OCI-LY1 (cell line): ENCODE measurements around the gene TRAK1.
A peak's percentile ranks its signal among the peaks of the same experiment; 100 is the strongest.

ENCODE experiments used
- H2AFZ ChIP-seq: fragments of 200-600 bp; sonication (generic), shearing (Covaris generic); 2 replicates; pipeline ENCODE4 v1.6.0; 2014; ENCODE audit warnings: antibody characterized with exemption, mild to moderate bottlenecking, low read length
- H3F3A ChIP-seq: fragments of 200-600 bp; sonication (generic), shearing (Covaris generic); 2 replicates; pipeline ENCODE4 v1.6.0; 2014; ENCODE audit warnings: mild to moderate bottlenecking, antibody characterized with exemption, low read length, moderate library complexity; ENCODE audit not compliant: insufficient read depth
- H3K27ac ChIP-seq: fragments of 200-600 bp; sonication (generic); 2 replicates; pipeline ENCODE4 v1.5.1; 2014; ENCODE audit warnings: low read length, mixed run types, mild to moderate bottlenecking, low read depth; ENCODE audit not compliant: poor library complexity, severe bottlenecking
- H3K27me3 ChIP-seq: fragments of 200-600 bp; sonication (generic); 2 replicates; pipeline ENCODE4 v1.6.0; 2014; ENCODE audit warnings: antibody characterized with exemption, mild to moderate bottlenecking, low read length, moderate library complexity; ENCODE audit not compliant: insufficient read depth
- H3K36me3 ChIP-seq: fragments of 200-600 bp; sonication (generic); 2 replicates; pipeline ENCODE4 v1.6.1; 2014; ENCODE audit warnings: mild to moderate bottlenecking, antibody characterized with exemption, low read length, moderate library complexity, mixed read lengths; ENCODE audit not compliant: insufficient read depth
- H3K4me1 ChIP-seq: fragments of 200-600 bp; sonication (generic); 2 replicates; pipeline ENCODE4 v1.5.1; 2014; ENCODE audit warnings: mild to moderate bottlenecking, low read length, moderate library complexity; ENCODE audit not compliant: insufficient read depth, severe bottlenecking
- H3K4me2 ChIP-seq: fragments of 200-600 bp; sonication (generic), shearing (Covaris generic); 2 replicates; pipeline ENCODE4 v1.6.1; 2014; ENCODE audit warnings: low read length
- H3K4me3 ChIP-seq: fragments of 200-600 bp; sonication (generic); 2 replicates; pipeline ENCODE4 v1.5.1; 2014; ENCODE audit warnings: low read length, low read depth, mild to moderate bottlenecking, mixed read lengths; ENCODE audit not compliant: poor library complexity, severe bottlenecking
- H3K79me2 ChIP-seq: fragments of 200-600 bp; shearing (Covaris generic); 2 replicates; pipeline ENCODE4 v1.6.1; 2016; ENCODE audit warnings: mixed run types, low read length, mixed read lengths; ENCODE audit not compliant: insufficient read depth
- H3K9ac ChIP-seq: fragments of 200-600 bp; sonication (generic), shearing (Covaris generic); 2 replicates; pipeline ENCODE4 v1.6.1; 2014; ENCODE audit warnings: mild to moderate bottlenecking, low read length, mixed read lengths
- H3K9me2 ChIP-seq: fragments of 200-600 bp; sonication (generic), shearing (Covaris generic); 2 replicates; pipeline ENCODE4 v1.6.1; 2014; ENCODE audit warnings: low read depth, mild to moderate bottlenecking, low read length, mixed read lengths
- H3K9me3 ChIP-seq: fragments of 200-600 bp; shearing (Covaris generic); 2 replicates; pipeline ENCODE4 v1.6.1; 2014; ENCODE audit warnings: low read length, mixed read lengths
- H4K20me1 ChIP-seq: fragments of 200-600 bp; sonication (generic), shearing (Covaris generic); 2 replicates; pipeline ENCODE4 v1.6.0; 2016; ENCODE audit warnings: mild to moderate bottlenecking, low read length; ENCODE audit not compliant: insufficient read depth
- CTCF ChIP-seq: fragments of 200-600 bp; sonication (generic), shearing (Covaris generic); IDR thresholded peaks from 2 replicates; pipeline ENCODE4 v1.5.1; 2017; ENCODE audit warnings: mild to moderate bottlenecking, antibody characterized with exemption, low read length, moderate library complexity, mixed read lengths
- EZH2 ChIP-seq: fragments of 200-600 bp; sonication (generic), shearing (Covaris generic); IDR thresholded peaks from 2 replicates; pipeline ENCODE4 v1.8.0; 2017; ENCODE audit warnings: borderline replicate concordance, mixed run types, mild to moderate bottlenecking, antibody characterized with exemption, low read length, moderate library complexity, mixed read lengths

TRAK1 gene

DNA sequence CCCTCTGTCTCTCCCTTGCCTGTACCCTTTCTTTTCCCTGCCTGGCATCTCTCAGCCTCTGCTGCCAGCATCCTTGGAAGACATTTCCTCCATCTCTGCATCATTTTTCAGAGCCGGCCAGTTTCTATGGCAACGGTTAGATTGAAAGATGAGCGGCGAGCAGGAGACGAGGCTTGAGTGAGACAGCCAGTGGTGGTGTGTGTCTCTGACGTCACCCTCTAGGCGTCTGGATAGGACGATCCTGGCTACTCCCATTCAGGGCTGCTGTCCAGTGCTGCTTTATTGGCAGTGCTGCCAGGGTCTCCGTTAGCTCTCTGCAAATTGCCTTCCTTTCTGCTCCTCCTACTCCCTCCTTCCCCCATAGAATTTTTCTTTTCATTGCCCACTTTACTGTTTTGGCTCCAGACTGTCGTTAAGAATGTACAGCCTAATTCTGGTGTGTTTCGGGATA is 57.9 kb downstream of the TRAK1 start:
- no peaks in the 10 kb centered on the region for H3F3A ChIP-seq
- H3K4me1 ChIP-seq: peaks cover 48% of the 10 kb centered on the region
- H2AFZ ChIP-seq: no peak overlapping the region
- H4K20me1 ChIP-seq: no peaks in the 10 kb centered on the region
- no peaks in the 10 kb centered on the region for H3K9me2 ChIP-seq
- H3K27me3 ChIP-seq: no peaks in the 10 kb centered on the region
- H3K36me3 ChIP-seq: 0 out of 2 replicates have a peak, but pooled peaks cover 4% of the 10 kb centered on the region
- no peak overlapping the region for H3K4me3 ChIP-seq
- H3K4me2 ChIP-seq: peak overlapping the region; percentile 36
- H3K9ac ChIP-seq: no peak overlapping the region
- H3K27ac ChIP-seq: peak overlapping the region; percentile 72
- TF ChIP-seq CTCF (no peak), EZH2 (no peak)
- H3K79me2 ChIP-seq: 0 out of 2 replicates have a peak, but pooled peaks cover 9% of the 10 kb centered on the region
- H3K9me3 ChIP-seq: no peaks in the 10 kb centered on the region

GRCh38 chr3:42149532-42149931 is 58.4 kb downstream of the TRAK1 start:
- H4K20me1 ChIP-seq: no peaks in the 10 kb centered on the region
- H3K36me3 ChIP-seq: 0 out of 2 replicates have a peak, but pooled peaks cover 4% of the 10 kb centered on the region
- H2AFZ ChIP-seq: no peak overlapping the region
- H3K9me3 ChIP-seq: no peaks in the 10 kb centered on the region
- TF ChIP-seq EZH2: no peak
- TF ChIP-seq CTCF: no peak
- H3K79me2 ChIP-seq: 0 out of 2 replicates have a peak, but pooled peaks cover 9% of the 10 kb centered on the region
- H3K4me2 ChIP-seq: no peak overlapping the region
- no peaks in the 10 kb centered on the region for H3K9me2 ChIP-seq
- H3K4me1 ChIP-seq: peaks cover 48% of the 10 kb centered on the region
- H3F3A ChIP-seq: no peaks in the 10 kb centered on the region
- no peak overlapping the region for H3K4me3 ChIP-seq
- no peak overlapping the region for H3K9ac ChIP-seq
- no peak overlapping the region for H3K27ac ChIP-seq
- H3K27me3 ChIP-seq: no peaks in the 10 kb centered on the region

DNA sequence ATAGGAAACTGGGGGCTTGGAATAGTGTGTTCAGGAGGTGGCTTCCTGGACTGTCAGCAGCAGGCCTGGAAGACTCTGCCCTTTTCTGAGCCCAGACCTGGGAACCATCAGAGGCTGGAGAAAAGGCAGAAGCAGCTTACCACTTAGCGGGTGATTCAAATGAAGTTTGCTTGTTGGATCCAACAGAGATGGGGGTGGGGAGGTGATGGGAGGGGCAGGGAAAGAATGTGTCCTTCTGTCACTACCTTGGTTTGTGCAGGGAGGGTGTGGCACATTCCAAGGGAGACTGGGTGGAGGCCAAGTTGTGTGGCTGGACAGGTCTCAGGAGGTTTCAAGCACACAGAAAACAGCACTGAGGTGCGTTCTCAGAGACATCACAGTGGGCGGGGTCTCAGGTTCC is 58.8 kb downstream of the TRAK1 start:
- H4K20me1 ChIP-seq: no peaks in the 10 kb centered on the region
- H3K4me3 ChIP-seq: no peak overlapping the region
- TF ChIP-seq EZH2: no peak
- TF ChIP-seq CTCF: no peak
- H3K9me2 ChIP-seq: no peaks in the 10 kb centered on the region
- H3K36me3 ChIP-seq: 0 out of 2 replicates have a peak, but pooled peaks cover 4% of the 10 kb centered on the region
- H3F3A ChIP-seq: no peaks in the 10 kb centered on the region
- no peaks in the 10 kb centered on the region for H3K9me3 ChIP-seq
- no peak overlapping the region for H3K27ac ChIP-seq
- 0 out of 2 replicates have a peak, but pooled peaks cover 9% of the 10 kb centered on the region for H3K79me2 ChIP-seq
- H3K27me3 ChIP-seq: no peaks in the 10 kb centered on the region
- no peak overlapping the region for H3K9ac ChIP-seq
- no peak overlapping the region for H2AFZ ChIP-seq
- H3K4me2 ChIP-seq: no peak overlapping the region
- peaks cover 48% of the 10 kb centered on the region for H3K4me1 ChIP-seq
